Activated naive CD4-positive, alpha-beta T cell treated with anti-CD3 and anti-CD28 coated beads, Interleukin-2, amount 50 U/mL, for 24 hours (primary cell): ENCODE measurements around the gene TMBIM1.

ENCODE experiments used
- H3K27ac Mint-ChIP-seq: one replicate; pipeline ENCODE4 v1.8.0; 2021; ENCODE audit warnings: mild to moderate bottlenecking, mixed read lengths
- H3K27me3 Mint-ChIP-seq: one replicate; pipeline ENCODE4 v1.8.0; 2021; ENCODE audit warnings: mixed read lengths
- H3K36me3 Mint-ChIP-seq: one replicate; pipeline ENCODE4 v1.8.0; 2021; ENCODE audit warnings: mixed read lengths
- H3K4me1 Mint-ChIP-seq: one replicate; pipeline ENCODE4 v1.8.0; 2021; ENCODE audit warnings: mixed read lengths
- H3K4me3 Mint-ChIP-seq: one replicate; pipeline ENCODE4 v1.8.0; 2021; ENCODE audit warnings: mild to moderate bottlenecking, mixed read lengths
- H3K9me3 Mint-ChIP-seq: one replicate; pipeline ENCODE4 v1.8.0; 2021; ENCODE audit warnings: mixed read lengths

TMBIM1 gene

GRCh38 chr2:218236829-218237228 is 55.5 kb downstream of the TMBIM1 start:
- H3K9me3 Mint-ChIP-seq: no peaks in the 10 kb centered on the region
- peak overlapping the region; percentile 41 for H3K27ac Mint-ChIP-seq
- no peaks in the 10 kb centered on the region for H3K27me3 Mint-ChIP-seq
- no peak overlapping the region for H3K4me3 Mint-ChIP-seq
- peaks cover 13% of the 10 kb centered on the region for H3K36me3 Mint-ChIP-seq
- peaks cover 35% of the 10 kb centered on the region for H3K4me1 Mint-ChIP-seq

GRCh38 chr2:218235017-218235416 is 57.3 kb downstream of the TMBIM1 start:
- H3K36me3 Mint-ChIP-seq: peaks cover 22% of the 10 kb centered on the region
- no peaks in the 10 kb centered on the region for H3K9me3 Mint-ChIP-seq

GRCh38 chr2:218234521-218234920 is 57.8 kb downstream of the TMBIM1 start:
- Mint-ChIP-seq H3K27ac (peak overlapping the region; percentile 72), H3K4me3 (no peak overlapping the region), H3K9me3 (no peaks in the 10 kb centered on the region), H3K36me3 (peaks cover 22% of the 10 kb centered on the region), H3K4me1 (peaks cover 41% of the 10 kb centered on the region), H3K27me3 (no peaks in the 10 kb centered on the region)

More at GRCh38 chr2:218235017-218235416, 57.3 kb downstream of the TMBIM1 start:
- Mint-ChIP-seq H3K4me3 (no peak overlapping the region), H3K4me1 (peaks cover 41% of the 10 kb centered on the region), H3K27ac (peak overlapping the region; percentile 86), H3K27me3 (no peaks in the 10 kb centered on the region)

- H3K4me3 Mint-ChIP-seq: no peak overlapping the region
- H3K36me3 Mint-ChIP-seq: peaks cover 25% of the 10 kb centered on the region
- H3K27ac Mint-ChIP-seq: peak overlapping the region; percentile 69
- H3K4me1 Mint-ChIP-seq: peaks cover 50% of the 10 kb centered on the region
- H3K27me3 Mint-ChIP-seq: no peaks in the 10 kb centered on the region
- no peaks in the 10 kb centered on the region for H3K9me3 Mint-ChIP-seq
These were observed 58.8 kb downstream of the TMBIM1 start for GRCh38 chr2:218233543-218233942.

GRCh38 chr2:218230882-218231281 is 61.4 kb downstream of the TMBIM1 start:
- Mint-ChIP-seq H3K4me1 (peaks cover 71% of the 10 kb centered on the region), H3K36me3 (peaks cover 27% of the 10 kb centered on the region), H3K9me3 (no peaks in the 10 kb centered on the region), H3K4me3 (peak overlapping the region; percentile 68), H3K27ac (peak overlapping the region; percentile 84), H3K27me3 (no peaks in the 10 kb centered on the region)

- Mint-ChIP-seq H3K27ac (peak overlapping the region; percentile 23), H3K27me3 (no peaks in the 10 kb centered on the region), H3K36me3 (peaks cover 34% of the 10 kb centered on the region), H3K4me1 (peaks cover 76% of the 10 kb centered on the region), H3K4me3 (peak overlapping the region; percentile 36), H3K9me3 (no peaks in the 10 kb centered on the region)
These were observed 62.5 kb downstream of the TMBIM1 start for GRCh38 chr2:218229851-218230250.

- Mint-ChIP-seq H3K9me3 (no peaks in the 10 kb centered on the region), H3K36me3 (peaks cover 36% of the 10 kb centered on the region), H3K27ac (peak overlapping the region; percentile 90)
These were observed 63.1 kb downstream of the TMBIM1 start for GRCh38 chr2:218229239-218229638.

GRCh38 chr2:218228366-218229090 is 63.8 kb downstream of the TMBIM1 start:
- Mint-ChIP-seq H3K4me3 (peak overlapping the region; percentile 81), H3K36me3 (peaks cover 32% of the 10 kb centered on the region), H3K9me3 (no peaks in the 10 kb centered on the region), H3K4me1 (peaks cover 77% of the 10 kb centered on the region), H3K27ac (peak overlapping the region; percentile 90), H3K27me3 (no peaks in the 10 kb centered on the region)

More at GRCh38 chr2:218229239-218229638, 63.1 kb downstream of the TMBIM1 start:
- H3K4me1 Mint-ChIP-seq: peaks cover 76% of the 10 kb centered on the region
- no peaks in the 10 kb centered on the region for H3K27me3 Mint-ChIP-seq
- H3K4me3 Mint-ChIP-seq: peak overlapping the region; percentile 81

GRCh38 chr2:218226903-218227302 is 65.4 kb downstream of the TMBIM1 start:
- H3K9me3 Mint-ChIP-seq: no peaks in the 10 kb centered on the region
- peak overlapping the region; percentile 76 for H3K27ac Mint-ChIP-seq
- H3K27me3 Mint-ChIP-seq: no peaks in the 10 kb centered on the region
- H3K36me3 Mint-ChIP-seq: peaks cover 31% of the 10 kb centered on the region
- peaks cover 85% of the 10 kb centered on the region for H3K4me1 Mint-ChIP-seq
- H3K4me3 Mint-ChIP-seq: peak overlapping the region; percentile 5
